SU-DHL-6 (cell line): ENCODE measurements around the gene MYO9A.
A peak's percentile ranks its signal among the peaks of the same experiment; 100 is the strongest.

Experiments
- H2AFZ ChIP-seq: fragments of 200-600 bp; sonication (generic); 2 replicates; pipeline ENCODE4 v1.6.1; 2014; ENCODE audit warnings: low read depth, mild to moderate bottlenecking, moderate library complexity, mixed read lengths, antibody characterized with exemption, low read length; ENCODE audit not compliant: severe bottlenecking
- H3F3A ChIP-seq: fragments of 200-600 bp; shearing (Covaris generic); 2 replicates; pipeline ENCODE4 v1.6.0; 2016; ENCODE audit warnings: antibody characterized with exemption, mild to moderate bottlenecking; ENCODE audit not compliant: insufficient read depth
- H3K27ac ChIP-seq: fragments of 200-600 bp; sonication (generic); 2 replicates; pipeline ENCODE4 v1.5.1; 2016; ENCODE audit warnings: low read depth, mild to moderate bottlenecking, low read length, moderate library complexity, mixed read lengths
- H3K27me3 ChIP-seq: fragments of 200-600 bp; sonication (generic), shearing (Covaris generic); 2 replicates; pipeline ENCODE4 v1.6.0; 2014; ENCODE audit warnings: mild to moderate bottlenecking, low read length
- H3K36me3 ChIP-seq: fragments of 200-600 bp; sonication (generic); 2 replicates; pipeline ENCODE4 v1.6.1; 2014; ENCODE audit warnings: mild to moderate bottlenecking, low read length, mixed read lengths
- H3K4me2 ChIP-seq: fragments of 300-600, 200-600 bp; shearing (Covaris generic), sonication (generic); 2 replicates; pipeline ENCODE4 v1.6.0; 2014; ENCODE audit warnings: low read length, low read depth, mild to moderate bottlenecking; ENCODE audit not compliant: poor library complexity, severe bottlenecking
- H3K4me3 ChIP-seq: fragments of 200-600 bp; sonication (generic); 2 replicates; pipeline ENCODE4 v1.5.1; 2014; ENCODE audit warnings: antibody characterized with exemption, low read length, mild to moderate bottlenecking, mixed read lengths; ENCODE audit not compliant: insufficient read depth, poor library complexity, severe bottlenecking
- H3K79me2 ChIP-seq: fragments of 200-600 bp; sonication (generic); 2 replicates; pipeline ENCODE4 v1.6.1; 2014; ENCODE audit warnings: mild to moderate bottlenecking, low read length, moderate library complexity; ENCODE audit not compliant: insufficient read depth
- H3K9ac ChIP-seq: fragments of 200-600 bp; sonication (generic); 2 replicates; pipeline ENCODE4 v1.7.0; 2014; ENCODE audit warnings: mild to moderate bottlenecking, low read length
- H3K9me2 ChIP-seq: fragments of 200-600 bp; sonication (generic); replicated peaks from 2 replicates; pipeline ENCODE4 v1.6.1; 2014; ENCODE audit warnings: low read length; ENCODE audit not compliant: insufficient read depth
- H3K9me3 ChIP-seq: fragments of 200-600 bp; sonication (generic); 2 replicates; pipeline ENCODE4 v1.6.1; 2014; ENCODE audit warnings: low read length, mixed read lengths; ENCODE audit not compliant: insufficient read depth
- H4K20me1 ChIP-seq: fragments of 200-600 bp; sonication (generic); 2 replicates; pipeline ENCODE4 v1.6.1; 2014; ENCODE audit warnings: low read depth, mild to moderate bottlenecking, antibody characterized with exemption, low read length, moderate library complexity, mixed read lengths
- CTCF ChIP-seq: fragments of 200-600 bp; sonication (generic); IDR thresholded peaks from one replicate; pipeline ENCODE4 v1.5.1; 2017; ENCODE audit warnings: antibody characterized with exemption, mild to moderate bottlenecking, low read length, moderate library complexity; ENCODE audit not compliant: insufficient read depth, poor library complexity, severe bottlenecking
- EZH2phosphoT487 ChIP-seq: fragments of 200-600 bp; sonication (generic), shearing (Covaris generic); conservative IDR thresholded peaks from 2 replicates; pipeline ENCODE4 v1.6.1; 2018; ENCODE audit warnings: mild to moderate bottlenecking, antibody characterized with exemption, low read length, moderate library complexity, mixed read lengths

The MYO9A gene

DNA sequence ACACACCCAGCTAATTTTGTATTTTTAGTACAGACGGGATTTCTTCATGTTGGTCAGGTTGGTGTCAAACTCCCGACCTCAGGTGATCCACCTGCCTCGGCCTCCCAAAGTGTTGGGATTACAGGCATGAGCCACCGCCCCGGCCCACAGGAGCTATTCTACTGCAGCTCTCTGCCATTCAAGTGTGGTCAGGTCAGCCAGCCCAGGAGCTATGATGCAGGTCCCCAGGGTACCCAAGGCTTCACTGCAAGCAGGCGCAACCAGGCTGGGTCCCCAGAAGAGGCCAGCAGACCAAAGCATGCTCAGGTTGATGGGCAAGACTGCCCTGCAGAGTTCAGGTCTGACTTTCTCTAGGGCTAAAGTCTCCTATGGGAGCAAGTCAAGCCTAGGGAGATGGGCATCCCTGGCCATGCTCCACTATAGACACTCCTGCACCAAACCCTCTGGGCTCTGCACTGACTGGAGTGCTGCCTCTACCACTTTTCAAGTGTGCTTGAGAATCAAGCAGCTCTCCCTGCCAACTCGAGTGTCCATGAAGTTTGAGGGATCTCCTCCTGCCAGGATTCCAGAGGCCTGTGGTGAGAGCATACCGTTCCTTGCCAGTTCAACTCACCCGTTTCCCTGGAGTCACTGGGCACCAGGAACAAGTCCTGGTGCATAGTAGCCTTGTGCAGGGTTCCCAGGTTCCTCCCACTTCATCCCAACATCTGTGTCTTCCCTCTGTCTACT lies 30.9 kb downstream of the MYO9A start:
- Histone ChIP-seq H2AFZ (no peak overlapping the region), H3K27me3 (no peaks in the 10 kb centered on the region), H3K4me3 (no peak overlapping the region), H3K79me2 (peaks cover 59% of the 10 kb centered on the region), H3K36me3 (peaks cover 8% of the 10 kb centered on the region; the same call in 1 of the 2 replicates), H3K4me2 (no peak overlapping the region), H3K9ac (no peak overlapping the region), H3K9me3 (no peaks in the 10 kb centered on the region), H4K20me1 (no peaks in the 10 kb centered on the region), H3K9me2 (no peaks in the 10 kb centered on the region), H3F3A (peaks cover 25% of the 10 kb centered on the region; the same call in 1 of the 2 replicates), H3K27ac (no peak overlapping the region)
- TF ChIP-seq EZH2phosphoT487, result no peak
- no peak for TF ChIP-seq CTCF

DNA sequence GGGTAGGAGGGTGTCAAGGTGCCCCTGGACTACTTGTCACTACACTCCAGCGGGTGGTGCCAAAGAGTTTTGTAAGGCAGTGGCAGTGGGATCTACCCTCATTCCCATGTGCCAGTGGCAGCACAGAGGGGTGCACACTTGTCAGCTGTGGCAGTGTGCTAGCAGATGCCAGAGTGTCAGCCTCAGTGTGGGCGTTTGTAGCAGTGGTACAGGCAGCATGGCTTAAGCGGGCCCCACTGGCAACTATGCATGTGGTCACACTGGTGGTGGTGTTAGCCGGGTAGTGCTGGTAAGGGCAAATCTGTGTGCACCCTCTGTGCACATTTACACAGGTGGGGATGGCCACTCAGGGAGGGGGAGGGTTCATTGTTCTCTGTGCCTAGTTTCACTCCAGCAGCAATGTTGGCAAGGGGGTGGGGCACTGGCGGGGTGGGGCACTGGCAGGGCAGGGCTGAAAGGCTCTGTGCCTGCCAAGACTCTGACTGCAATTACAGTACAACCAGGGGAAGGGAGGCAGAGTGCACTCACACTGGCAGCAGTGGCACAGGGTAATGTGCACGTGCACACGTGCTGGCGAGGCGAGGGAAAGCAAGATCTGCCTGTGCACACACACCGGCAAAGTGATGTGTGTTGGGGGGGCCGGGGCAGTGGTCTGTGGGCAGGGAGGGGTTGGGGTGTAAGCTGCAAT lies 31.8 kb downstream of the MYO9A start:
- Histone ChIP-seq H3K4me3 (no peak overlapping the region), H3K9me2 (no peaks in the 10 kb centered on the region), H3K9ac (no peak overlapping the region), H4K20me1 (no peaks in the 10 kb centered on the region), H3K79me2 (peaks cover 57% of the 10 kb centered on the region), H3K36me3 (peaks cover 8% of the 10 kb centered on the region; the same call in 1 of the 2 replicates), H3K9me3 (no peaks in the 10 kb centered on the region), H3K4me2 (no peak overlapping the region), H3F3A (peaks cover 33% of the 10 kb centered on the region), H3K27me3 (no peaks in the 10 kb centered on the region), H3K27ac (no peak overlapping the region), H2AFZ (no peak overlapping the region)
- TF ChIP-seq EZH2phosphoT487, result no peak
- no peak for TF ChIP-seq CTCF

- no peaks in the 10 kb centered on the region for H3K27me3 ChIP-seq
- H3K27ac ChIP-seq, result peak overlapping the region; percentile 99
- peak overlapping the region; percentile 42 for H3K4me3 ChIP-seq
- no peak overlapping the region for H2AFZ ChIP-seq
- no peaks in the 10 kb centered on the region for H3K9me3 ChIP-seq
- H4K20me1 ChIP-seq, result no peaks in the 10 kb centered on the region
- TF ChIP-seq EZH2phosphoT487 (no peak), CTCF (no peak)
- H3K9ac ChIP-seq, result peak overlapping the region; percentile 51
- no peaks in the 10 kb centered on the region for H3K36me3 ChIP-seq
- H3K9me2 ChIP-seq, result no peaks in the 10 kb centered on the region
- H3K4me2 ChIP-seq, result peak overlapping the region; percentile 85
- peaks cover 45% of the 10 kb centered on the region for H3K79me2 ChIP-seq
- peaks cover 66% of the 10 kb centered on the region for H3F3A ChIP-seq
Measured at GRCh38 chr15:72082176-72082575, 35.8 kb downstream of the MYO9A start.
